ENCODE results near the gene DIP2A.

The DIP2A gene
- total RNA-seq: 22.1 to 81.2 (median 46.0) reads per million in 18 experiments

- DNase-seq: peak; percentile 99
Observed at GRCh38 chr21:46458315-46459023, at the start of gene DIP2A. TSS of gene DIP2A (plus strand) at chr21:46458891. CDS start at chr21:46459132, 241 bp downstream.

- no peak for DNase-seq
Observed at GRCh38 chr21:46409641-46410406, 48.9 kb upstream of the DIP2A start.

GRCh38 chr21:46410516-46410915 is 48.2 kb upstream of the DIP2A start:
- no peak for DNase-seq

- no peak for DNase-seq
Observed at GRCh38 chr21:46411236-46411635, 47.5 kb upstream of the DIP2A start.

- no peak for DNase-seq
Observed at GRCh38 chr21:46411691-46412090, 47.0 kb upstream of the DIP2A start.

- no peak for DNase-seq
Observed at GRCh38 chr21:46412521-46413364, 45.9 kb upstream of the DIP2A start.

- no peak for DNase-seq
Observed at GRCh38 chr21:46413365-46413696, 45.4 kb upstream of the DIP2A start.

- no peak for DNase-seq
Observed at GRCh38 chr21:46414965-46415275, 43.8 kb upstream of the DIP2A start.

GRCh38 chr21:46416551-46416950 is 42.1 kb upstream of the DIP2A start:
- DNase-seq: no peak

- no peak for DNase-seq
Observed at GRCh38 chr21:46418265-46418946, 40.3 kb upstream of the DIP2A start.

- DNase-seq: no peak
Observed at GRCh38 chr21:46420241-46421190, 38.2 kb upstream of the DIP2A start.

- no peak for DNase-seq
Observed at GRCh38 chr21:46421191-46421750, 37.4 kb upstream of the DIP2A start.

GRCh38 chr21:46421756-46422555 is 36.7 kb upstream of the DIP2A start:
- no peak for DNase-seq

- DNase-seq: no peak
Observed at GRCh38 chr21:46422636-46423241, 36.0 kb upstream of the DIP2A start.

- DNase-seq: no peak
Observed at GRCh38 chr21:46423546-46424038, 35.1 kb upstream of the DIP2A start.

GRCh38 chr21:46424039-46424591 is 34.6 kb upstream of the DIP2A start:
- no peak for DNase-seq

GRCh38 chr21:46424621-46425020 is 34.1 kb upstream of the DIP2A start:
- no peak for DNase-seq

- DNase-seq: peak in 1 of 2 donors; percentile 11
Observed at GRCh38 chr21:46425041-46425440, 33.6 kb upstream of the DIP2A start.

GRCh38 chr21:46425571-46425970 is 33.1 kb upstream of the DIP2A start:
- no peak for DNase-seq

Measured in inflammatory macrophage (primary cell).